GM21360 (cell line): Measurements from ENCODE around the gene KNOP1.

Source experiments
- ATAC-seq: cut with Tn5 transposase; IDR thresholded peaks from one replicate; pipeline ENCODE4 v1.9.1; 2021; ENCODE audit warnings: mild to moderate bottlenecking, moderate library complexity; ENCODE audit not compliant: unreplicated experiment

Gene KNOP1

GRCh38 chr16:19708296-19709205, 9.5 kb downstream of the KNOP1 start:
- no peak for ATAC-seq

- no peak for ATAC-seq
Observed at GRCh38 chr16:19707569-19708295, 10.3 kb downstream of the KNOP1 start.

GRCh38 chr16:19706846-19707245, 11.2 kb downstream of the KNOP1 start:
- ATAC-seq, result no peak

- ATAC-seq, result no peak
Observed at GRCh38 chr16:19705843-19706242, 12.2 kb downstream of the KNOP1 start.

GRCh38 chr16:19705146-19705501, 12.9 kb downstream of the KNOP1 start:
- no peak for ATAC-seq

- no peak for ATAC-seq
Observed at GRCh38 chr16:19704321-19705145, 13.5 kb downstream of the KNOP1 start.

GRCh38 chr16:19703172-19703889, 14.7 kb downstream of the KNOP1 start:
- no peak for ATAC-seq

GRCh38 chr16:19701091-19701490, 16.9 kb downstream of the KNOP1 start:
- ATAC-seq, result no peak

GRCh38 chr16:19700319-19700781, 17.7 kb downstream of the KNOP1 start:
- ATAC-seq, result no peak

- no peak for ATAC-seq
Observed at GRCh38 chr16:19699472-19699871, 18.6 kb downstream of the KNOP1 start.

GRCh38 chr16:19698480-19699465, 19.3 kb downstream of the KNOP1 start:
- no peak for ATAC-seq

GRCh38 chr16:19697756-19698318, 20.2 kb downstream of the KNOP1 start:
- no peak for ATAC-seq

- ATAC-seq, result no peak
Observed at GRCh38 chr16:19696961-19697360, 21.1 kb downstream of the KNOP1 start.

- no peak for ATAC-seq
Observed at GRCh38 chr16:19696328-19696727, 21.7 kb downstream of the KNOP1 start.

- no peak for ATAC-seq
Observed at GRCh38 chr16:19694989-19695388, 23.0 kb downstream of the KNOP1 start.

- ATAC-seq, result no peak
Observed at GRCh38 chr16:19691161-19691711, 26.8 kb downstream of the KNOP1 start.

- ATAC-seq, result no peak
Observed at GRCh38 chr16:19690196-19690595, 27.8 kb downstream of the KNOP1 start.

- no peak for ATAC-seq
Observed at GRCh38 chr16:19689342-19689741, 28.7 kb downstream of the KNOP1 start.
